Ovary (tissue), 9 donors: ENCODE results near the gene UBL4A. TPM values are rescaled to one million over a fixed set of nuclear protein-coding genes. Genes with fewer than 3 reads are reported as not detected.

Experiments used
- DNase-seq, 5 donors: peaks; one replicate each; pipeline ENCODE4 v3.0.0-alpha.2; 2019 to 2020
- H3K27ac ChIP-seq, 2 donors: fragments of 200-600 bp; one replicate each; pipeline versions ENCODE4 v1.5.1 to v1.8.0; 2019 to 2022
- H3K27me3 ChIP-seq: fragments of 200-600 bp; one replicate; pipeline ENCODE4 v1.8.0; 2022
- H3K36me3 ChIP-seq: fragments of 200-600 bp; sonication (generic); one replicate; pipeline ENCODE4 v1.5.1; 2019
- H3K4me1 ChIP-seq: one replicate; pipeline ENCODE4 v1.8.1; 2013; ENCODE audit warnings: mild to moderate bottlenecking, moderate library complexity; ENCODE audit not compliant: insufficient read depth
- H3K4me3 ChIP-seq: fragments of 200-600 bp; sonication (generic); one replicate; pipeline ENCODE4 v1.5.1; 2017
- H3K9me3 ChIP-seq, 2 donors: fragments of 200-600 bp in 1 of 2; sonication (generic) in 1 of 2; one replicate each; pipeline versions ENCODE4 v1.5.1 to v1.8.1; 2013 to 2019; ENCODE audit warnings: mild to moderate bottlenecking in 1 of 2, moderate library complexity in 1 of 2
- CTCF ChIP-seq, 3 donors: fragments of 450-650 bp in 2 of 3; fragments of 200-600 bp in 1 of 3; IDR thresholded peaks; one replicate each; pipeline versions ENCODE4 v1.5.1 to v1.8.0; 2016 to 2022; ENCODE audit warnings: antibody characterized with exemption in 3 of 3, mild to moderate bottlenecking in 1 of 3
- EP300 ChIP-seq: sonication (generic); formaldehyde crosslinking; IDR thresholded peaks from one replicate; pipeline ENCODE4 v1.6.1; 2017; ENCODE audit warnings: antibody characterized with exemption
- POLR2A ChIP-seq: fragments of 450-650 bp; IDR thresholded peaks from one replicate; pipeline ENCODE4 v1.6.1; 2017; ENCODE audit warnings: antibody characterized with exemption, mild to moderate bottlenecking, moderate library complexity
- WGBS, 3 donors: extraction: QIAGEN DNeasy Blood & Tissue Kit in 1 of 3; methylation state at CpG; one replicate each; pipeline versions ENCODE4 v1.1.5 to v1.1.7; 2013 to 2017; 5-methylcytosine and 5-hydroxymethylcytosine counted together
- intact Hi-C, 4 donors: fragments of 100-400 bp; cut with DNase I; formaldehyde crosslinking; loops; one replicate each; pipeline versions ENCODE4 v1.11.0 to v1.15.1; 2022 to 2023
- polyA plus RNA-seq, 2 donors: library from polyadenylated mRNA; stranded (reverse); fragments of 200-250 nt in 1 of 2; fragments of 350-450 nt in 1 of 2; fragmentation: Illumina TruSeq in 1 of 2; extraction: RNeasy Lipid Tissue Mini Kit (QIAGEN cat#74804) in 1 of 2; gene quantifications; one replicate each; pipeline ENCODE4 v1.2.3, GENCODE V29; 2013 to 2014
- total RNA-seq, 7 donors: library from RNA; depleted of rRNA in 2 of 7; stranded (reverse); fragments of >200 nt in 2 of 7; fragmentation: NEBNext Ultra II Directional in 3 of 7; extraction: Animal tissue kit (Norgen Biotek cat#: 25700) in 3 of 7; gene quantifications; one replicate each; pipeline versions ENCODE4 v1.1.0 to v1.2.4, GENCODE V29; 2016 to 2023
- donor health status: DM: no; HTN: no; CAD: no; lungs with moderate emphysema.
- donor health status: DM: no; HTN: no; CAD: no.
- donor health status: Bipolar disorder and iron deficiency.
- donor health status: DM: yes; HTN: yes; CAD: no.
- donor health status: DM: no; HTN: no; CAD: no.
- donor health status: DM: yes; HTN: yes; CAD: no.

UBL4A gene
- total and polyA plus RNA-seq, 9 donors, result 14.6 to 35.5 (median 27.9) TPM

DNA sequence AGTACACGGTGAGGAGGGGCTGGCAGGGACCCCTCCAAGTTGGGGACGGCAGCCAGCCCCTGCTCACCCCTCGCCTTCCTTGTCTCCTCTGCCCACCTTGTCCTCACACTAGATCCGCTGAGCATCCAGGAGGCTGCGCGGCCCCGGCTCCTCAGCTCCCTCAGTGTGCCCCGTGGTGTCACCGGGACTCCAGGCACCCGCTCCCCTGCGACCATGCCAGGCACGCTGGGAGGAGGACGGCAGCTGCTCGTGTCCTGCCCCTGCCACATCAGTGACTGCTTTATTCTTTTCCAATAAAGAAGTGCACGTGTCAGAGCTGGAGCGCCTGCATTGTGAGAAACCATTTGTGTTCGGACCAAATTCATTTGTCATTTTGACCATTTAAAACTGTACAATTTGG, 36.1 kb downstream of the UBL4A start:
- 87 to 90% (median 89%) methylated on average over 17 of the region's 17 CpGs for WGBS, 3 donors
- Histone ChIP-seq H3K27ac (no peak overlapping the region), H3K27me3 (no peaks in the 10 kb centered on the region), H3K9me3 (no peaks in the 10 kb centered on the region), H3K36me3 (no peaks in the 10 kb centered on the region), H3K4me1 (no peaks in the 10 kb centered on the region), H3K4me3 (no peak overlapping the region)
- no peak for DNase-seq
- no peak for TF ChIP-seq EP300
- no peak for TF ChIP-seq POLR2A
- TF ChIP-seq CTCF (IDR thresholded peaks at IDR 0.05), result no peak
- intact Hi-C loops, result no loop called here

DNA sequence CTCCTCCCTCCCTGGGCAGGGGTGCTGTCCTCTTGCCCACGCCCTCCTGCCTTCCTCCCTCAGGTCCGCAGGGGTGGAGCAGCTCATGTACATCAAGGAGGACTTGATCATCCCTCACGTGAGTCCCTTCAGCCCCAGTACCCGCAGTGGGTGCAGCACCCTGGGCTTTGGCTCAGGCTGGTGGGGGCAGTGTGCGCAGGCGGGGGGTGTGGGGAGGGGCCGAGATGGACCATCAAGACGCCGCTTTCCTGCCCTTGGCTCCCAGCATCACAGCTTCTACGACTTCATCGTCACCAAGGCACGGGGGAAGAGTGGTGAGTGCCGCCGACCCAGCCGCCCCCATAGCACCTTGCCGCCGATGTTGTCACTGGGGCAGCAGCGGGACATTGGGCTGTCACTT, 36.8 kb downstream of the UBL4A start:
- DNase-seq, result no peak

GRCh38 chrX:154448484-154448883, 37.9 kb downstream of the UBL4A start:
- no peaks in the 10 kb centered on the region for H3K9me3 ChIP-seq
- H3K36me3 ChIP-seq, result no peaks in the 10 kb centered on the region
- intact Hi-C loops, result no loop called here
- WGBS, 3 donors, result 80 to 87% (median 85%) methylated on average over 14 of the region's 14 CpGs
- no peak for DNase-seq
- H3K27ac ChIP-seq, result no peak overlapping the region
- no peak overlapping the region for H3K4me3 ChIP-seq
- no peak for TF ChIP-seq EP300
- TF ChIP-seq POLR2A, result no peak
- no peak for TF ChIP-seq CTCF (IDR thresholded peaks at IDR 0.05)
- no peaks in the 10 kb centered on the region for H3K4me1 ChIP-seq
- no peaks in the 10 kb centered on the region for H3K27me3 ChIP-seq

More for the DNA sequence above, 36.8 kb downstream of the UBL4A start:
- Histone ChIP-seq H3K36me3 (no peaks in the 10 kb centered on the region), H3K27ac (no peak overlapping the region), H3K9me3 (no peaks in the 10 kb centered on the region), H3K27me3 (no peaks in the 10 kb centered on the region), H3K4me3 (no peak overlapping the region), H3K4me1 (no peaks in the 10 kb centered on the region)
- intact Hi-C loops, result no loop called here
- no peak for TF ChIP-seq EP300
- no peak for TF ChIP-seq POLR2A
- WGBS, 3 donors, result 87 to 89% (median 87%) methylated on average over 18 of the region's 18 CpGs

- intact Hi-C loops, result no loop called here
- 85 to 91% (median 87%) methylated on average over 12 of the region's 12 CpGs for WGBS, 3 donors
- no peak for DNase-seq
- TF ChIP-seq CTCF (IDR thresholded peaks at IDR 0.05) (no peak), EP300 (no peak), POLR2A (no peak)
- H3K9me3 ChIP-seq, result no peaks in the 10 kb centered on the region
- no peak overlapping the region for H3K27ac ChIP-seq
- no peaks in the 10 kb centered on the region for H3K4me1 ChIP-seq
- H3K36me3 ChIP-seq, result no peaks in the 10 kb centered on the region
- H3K27me3 ChIP-seq, result no peaks in the 10 kb centered on the region
- no peak overlapping the region for H3K4me3 ChIP-seq
Observed at GRCh38 chrX:154446430-154446829, 40.0 kb downstream of the UBL4A start.

GRCh38 chrX:154445776-154446175, 40.6 kb downstream of the UBL4A start:
- no peak for DNase-seq
- no peaks in the 10 kb centered on the region for H3K36me3 ChIP-seq
- H3K4me1 ChIP-seq, result no peaks in the 10 kb centered on the region
- H3K27ac ChIP-seq, result no peak overlapping the region
- TF ChIP-seq POLR2A (no peak), CTCF (IDR thresholded peaks at IDR 0.05) (no peak), EP300 (no peak)
- no peaks in the 10 kb centered on the region for H3K9me3 ChIP-seq
- H3K4me3 ChIP-seq, result no peak overlapping the region
- 88 to 91% (median 90%) methylated on average over 16 of the region's 16 CpGs for WGBS, 3 donors
- intact Hi-C loops, result no loop called here
- H3K27me3 ChIP-seq, result no peaks in the 10 kb centered on the region
